Naive B cell (primary cell): ENCODE data around the gene PRR30. TPM values are rescaled to one million over a fixed set of nuclear protein-coding genes. Genes with fewer than 3 reads are reported as not detected.

Experiments
- ATAC-seq, 2 donors: fragments of 150-1000 bp; cut with Tn5 transposase; 2 replicates each; pipeline ENCODE4 v1.10.0; 2021; ENCODE audit warnings: low read depth in 2 of 2, mild to moderate bottlenecking in 2 of 2, moderate library complexity in 2 of 2
- DNase-seq: peaks from one replicate; pipeline ENCODE4 v3.0.0; 2022
- H3K27ac Mint-ChIP-seq, 6 donors: one replicate each; pipeline ENCODE4 v1.8.0; 2020 to 2022; ENCODE audit warnings: mild to moderate bottlenecking in 6 of 6, mixed read lengths in 6 of 6, moderate library complexity in 5 of 6, inconsistent platforms in 2 of 6
- H3K27me3 Mint-ChIP-seq, 3 donors: one replicate each; pipeline ENCODE4 v1.8.0; 2021 to 2022; ENCODE audit warnings: mixed read lengths in 3 of 3, mild to moderate bottlenecking in 1 of 3
- H3K36me3 Mint-ChIP-seq, 2 donors: one replicate each; pipeline ENCODE4 v1.8.0; 2020 to 2022; ENCODE audit warnings: mixed read lengths in 2 of 2, inconsistent platforms in 1 of 2, mild to moderate bottlenecking in 1 of 2
- H3K4me1 Mint-ChIP-seq, 3 donors: one replicate each; pipeline ENCODE4 v1.8.0; 2020 to 2022; ENCODE audit warnings: mixed read lengths in 3 of 3, inconsistent platforms in 1 of 3, mild to moderate bottlenecking in 1 of 3, moderate library complexity in 1 of 3
- H3K4me3 Mint-ChIP-seq, 8 donors: one replicate each; pipeline ENCODE4 v1.8.0; 2020 to 2022; ENCODE audit warnings: mild to moderate bottlenecking in 8 of 8, mixed read lengths in 8 of 8, moderate library complexity in 8 of 8, inconsistent platforms in 2 of 8
- H3K9me3 Mint-ChIP-seq, 7 donors: one replicate each; pipeline ENCODE4 v1.8.0; 2020 to 2022; ENCODE audit warnings: mixed read lengths in 7 of 7, mild to moderate bottlenecking in 5 of 7, inconsistent platforms in 2 of 7, moderate library complexity in 1 of 7
- polyA plus RNA-seq, 6 donors: library from polyadenylated mRNA; unstranded; fragments of 300-500 nt; fragmentation: Illumina TruSeq; gene quantifications; one replicate each; pipeline ENCODE4 v1.2.3, GENCODE V29; 2021; ENCODE audit warnings: low read depth in 6 of 6

Gene PRR30
- polyA plus RNA-seq, 6 donors from 2014 or later: not detected

DNA sequence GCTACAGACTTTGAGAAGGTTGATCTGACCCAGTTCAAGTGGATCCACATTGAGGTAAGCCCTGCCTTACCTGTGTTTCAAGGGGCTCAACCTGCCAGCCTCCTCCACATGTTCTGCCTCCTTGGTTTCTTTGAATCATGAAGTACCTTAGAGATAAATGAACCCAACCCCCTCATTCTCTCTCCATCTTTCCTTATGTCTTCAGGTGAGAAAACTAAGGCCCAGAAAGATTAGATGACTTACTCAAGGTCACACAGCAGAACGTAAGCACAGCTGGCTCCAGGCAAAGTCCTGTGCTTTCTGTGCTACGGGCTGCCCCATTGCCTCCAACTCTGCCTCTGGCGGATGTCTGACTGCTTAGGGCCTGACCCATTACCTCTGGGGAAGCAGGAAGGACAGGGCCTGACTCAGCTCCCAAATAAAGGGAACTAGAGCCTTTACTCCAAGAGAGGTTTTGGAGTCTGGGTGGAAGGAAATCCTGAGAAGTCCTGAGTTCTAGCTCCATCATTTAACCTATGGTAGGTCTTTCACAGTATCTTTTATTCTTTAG is 42.4 kb downstream of the PRR30 start:
- DNase-seq (no peak), ATAC-seq (no peak)
- peak overlapping the region in 5 of 8 donors; percentile 19 to 81 (median 68) for H3K4me3 Mint-ChIP-seq
- peaks cover 14 to 17% (median 15%) of the 10 kb centered on the region in 3 donors for H3K4me1 Mint-ChIP-seq
- peaks cover 0 to 3% of the 10 kb centered on the region in 2 donors for H3K36me3 Mint-ChIP-seq
- no peaks in the 10 kb centered on the region for H3K9me3 Mint-ChIP-seq
- no peak overlapping the region for H3K27ac Mint-ChIP-seq
- no peaks in the 10 kb centered on the region for H3K27me3 Mint-ChIP-seq

DNA sequence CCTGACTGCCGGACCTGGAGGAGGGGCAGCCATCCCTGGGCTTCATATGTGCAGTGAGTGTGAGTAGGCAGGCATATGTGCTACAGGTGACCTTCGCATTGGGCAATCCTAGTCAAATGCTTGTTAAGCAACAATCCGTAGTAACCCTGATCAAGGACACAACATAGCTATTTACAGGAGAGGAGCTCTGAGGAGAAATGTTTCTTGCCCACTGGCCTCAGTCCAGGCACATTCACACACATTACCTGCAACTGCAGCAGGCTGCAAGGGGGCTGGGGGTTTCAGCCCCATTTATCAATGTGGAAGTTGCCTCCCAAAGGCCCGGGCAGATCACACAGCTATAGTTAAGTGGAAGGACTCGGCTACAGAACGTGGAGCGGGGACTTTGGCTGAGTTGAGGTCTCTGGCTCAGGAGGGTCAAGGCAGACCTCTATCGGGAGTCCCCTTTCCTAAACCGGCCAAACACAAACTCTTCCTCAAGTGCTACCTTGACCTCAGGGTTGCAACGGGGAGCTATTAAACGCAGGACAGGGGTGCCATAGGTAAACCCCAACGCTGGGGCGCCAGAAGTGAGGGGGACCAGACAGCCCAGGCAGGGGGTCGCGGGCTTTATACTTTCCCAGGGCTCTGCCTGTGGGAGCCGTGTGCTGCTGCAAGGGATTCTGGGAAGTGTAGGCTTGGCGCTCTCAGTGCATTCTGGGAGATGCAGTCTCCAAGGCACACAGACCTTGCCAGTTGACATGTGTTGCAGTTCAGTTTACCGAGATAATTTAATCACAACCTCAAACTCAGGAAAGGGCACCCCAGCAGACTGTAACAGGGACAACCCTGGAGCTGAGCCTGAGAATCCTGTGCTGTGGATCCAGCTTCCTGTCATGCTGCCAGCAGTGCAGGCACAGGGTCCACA is 43.2 kb downstream of the PRR30 start:
- ATAC-seq: peak; percentile 87 to 88
- H3K4me3 Mint-ChIP-seq: peak overlapping the region; percentile 55 to 91 (median 80)

DNA sequence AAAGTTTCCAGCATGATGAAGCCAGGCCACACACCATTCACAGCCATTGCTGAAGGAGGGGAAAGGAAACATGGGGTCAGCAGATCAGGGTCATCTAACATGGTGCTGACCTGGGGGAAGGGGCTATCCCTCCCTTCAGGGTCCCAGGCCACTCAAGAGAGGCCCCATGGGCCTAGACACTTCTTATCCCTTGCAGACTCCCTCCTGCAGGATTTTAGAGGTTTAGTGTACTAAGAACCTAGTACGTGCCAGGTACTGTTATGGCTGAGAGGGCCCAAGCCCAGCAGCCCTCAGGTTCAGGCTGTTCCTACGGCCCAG is 43.8 kb downstream of the PRR30 start:
- no peaks in the 10 kb centered on the region for H3K9me3 Mint-ChIP-seq
- peak overlapping the region in 1 of 6 donors; percentile 14 for H3K27ac Mint-ChIP-seq
- H3K4me3 Mint-ChIP-seq: peak overlapping the region in 7 of 8 donors; percentile 25 to 81 (median 68)
- H3K36me3 Mint-ChIP-seq: peaks cover 0 to 3% of the 10 kb centered on the region in 2 donors
- peaks cover 14 to 17% (median 15%) of the 10 kb centered on the region in 3 donors for H3K4me1 Mint-ChIP-seq
- DNase-seq (no peak), ATAC-seq (no peak)
- H3K27me3 Mint-ChIP-seq: no peaks in the 10 kb centered on the region

More for the DNA sequence above, 43.2 kb downstream of the PRR30 start:
- H3K36me3 Mint-ChIP-seq: peaks cover 0 to 3% of the 10 kb centered on the region in 2 donors
- no peaks in the 10 kb centered on the region for H3K9me3 Mint-ChIP-seq
- no peaks in the 10 kb centered on the region for H3K27me3 Mint-ChIP-seq
- peaks cover 14 to 17% (median 15%) of the 10 kb centered on the region in 3 donors for H3K4me1 Mint-ChIP-seq
- H3K27ac Mint-ChIP-seq: peak overlapping the region in 1 of 6 donors; percentile 44
- DNase-seq: peak; percentile 35

DNA sequence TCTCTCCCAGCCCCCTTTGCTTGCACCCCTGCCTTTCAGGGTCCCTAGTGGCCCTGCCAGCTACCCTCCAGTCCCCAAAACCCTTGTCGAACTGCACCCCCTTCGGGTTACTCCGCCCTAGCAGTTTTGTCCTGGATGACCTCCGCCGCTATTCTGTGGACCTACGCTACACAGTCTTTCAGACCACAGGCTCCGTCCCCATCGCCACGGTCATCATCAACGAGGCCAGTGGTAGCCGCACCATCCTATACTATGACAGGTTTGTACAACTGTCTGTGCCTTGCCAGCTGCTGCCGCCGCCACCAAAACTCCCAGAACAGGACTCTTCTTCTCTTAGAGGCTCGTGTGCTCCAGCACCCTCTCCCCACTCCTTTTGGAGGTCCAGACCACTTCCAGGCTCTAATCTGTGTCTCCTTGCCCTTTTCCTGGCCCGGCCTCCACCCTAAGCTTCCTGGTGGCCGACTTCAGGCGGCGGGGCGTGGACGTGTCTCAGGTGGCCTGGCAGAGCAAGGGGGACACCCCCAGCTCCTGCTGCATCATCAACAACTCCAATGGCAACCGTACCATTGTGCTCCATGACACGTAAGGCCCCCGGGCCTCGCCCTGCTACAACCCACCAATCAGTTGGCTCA is 44.7 kb downstream of the PRR30 start:
- Mint-ChIP-seq H3K27ac (no peak overlapping the region), H3K4me3 (peak overlapping the region in 1 of 8 donors; percentile 8)
- no peak for DNase-seq

DNA sequence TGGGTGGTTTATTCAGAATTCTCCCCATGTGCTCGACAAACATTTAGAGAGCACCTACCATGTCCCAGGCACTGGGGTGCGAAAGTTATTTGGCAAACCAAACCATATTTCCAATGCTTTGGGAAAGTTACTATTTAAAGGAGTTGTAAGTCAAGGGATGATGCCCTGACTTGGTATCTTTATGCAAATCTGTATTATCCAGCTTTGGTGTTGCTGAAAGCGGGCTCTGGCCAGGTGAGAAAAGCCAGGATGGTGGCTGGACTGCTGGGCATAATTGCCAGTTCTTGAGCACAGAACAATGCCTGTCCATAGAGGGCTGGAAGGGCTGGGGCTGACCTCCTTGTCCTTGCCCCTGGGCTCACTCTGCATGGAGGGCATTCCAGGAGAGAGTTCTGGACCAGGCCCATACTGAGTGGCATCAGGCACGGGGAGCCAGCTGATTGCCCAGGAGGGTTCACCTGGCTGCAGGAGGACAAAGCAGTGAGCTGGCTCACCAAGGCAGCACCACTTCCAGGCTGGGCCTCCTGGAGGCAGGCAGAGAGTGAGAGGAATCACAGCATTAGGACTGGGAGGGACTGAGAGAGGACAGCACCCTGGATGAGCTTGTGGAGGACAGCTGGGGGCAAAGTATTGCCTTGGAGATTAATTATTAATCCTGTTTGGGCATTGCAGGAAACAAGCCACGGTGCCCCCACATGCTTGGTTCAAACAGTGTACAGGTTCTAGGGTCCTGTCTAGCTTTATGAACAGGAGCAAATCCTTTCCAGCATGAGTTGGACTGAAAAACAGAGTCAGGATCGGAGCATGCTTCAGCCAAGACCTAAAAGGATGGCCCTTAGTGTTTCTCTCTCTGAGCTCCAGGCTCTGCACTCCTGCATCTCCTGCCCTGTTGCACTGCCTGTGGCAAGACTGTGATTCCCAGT is 45.5 kb downstream of the PRR30 start:
- Mint-ChIP-seq H3K36me3 (no peaks in the 10 kb centered on the region), H3K4me1 (peaks cover 14 to 17% (median 15%) of the 10 kb centered on the region in 3 donors), H3K9me3 (no peaks in the 10 kb centered on the region), H3K27ac (peak overlapping the region in 1 of 6 donors; percentile 65), H3K27me3 (no peaks in the 10 kb centered on the region), H3K4me3 (peak overlapping the region in 3 of 8 donors; percentile 8 to 51 (median 47))
- DNase-seq (no peak), ATAC-seq (no peak)

More for the DNA sequence above, 44.7 kb downstream of the PRR30 start:
- Mint-ChIP-seq H3K4me1 (peaks cover 14 to 17% (median 15%) of the 10 kb centered on the region in 3 donors), H3K27me3 (no peaks in the 10 kb centered on the region), H3K36me3 (peaks cover 0 to 3% of the 10 kb centered on the region in 2 donors), H3K9me3 (no peaks in the 10 kb centered on the region)
- ATAC-seq: no peak

DNA sequence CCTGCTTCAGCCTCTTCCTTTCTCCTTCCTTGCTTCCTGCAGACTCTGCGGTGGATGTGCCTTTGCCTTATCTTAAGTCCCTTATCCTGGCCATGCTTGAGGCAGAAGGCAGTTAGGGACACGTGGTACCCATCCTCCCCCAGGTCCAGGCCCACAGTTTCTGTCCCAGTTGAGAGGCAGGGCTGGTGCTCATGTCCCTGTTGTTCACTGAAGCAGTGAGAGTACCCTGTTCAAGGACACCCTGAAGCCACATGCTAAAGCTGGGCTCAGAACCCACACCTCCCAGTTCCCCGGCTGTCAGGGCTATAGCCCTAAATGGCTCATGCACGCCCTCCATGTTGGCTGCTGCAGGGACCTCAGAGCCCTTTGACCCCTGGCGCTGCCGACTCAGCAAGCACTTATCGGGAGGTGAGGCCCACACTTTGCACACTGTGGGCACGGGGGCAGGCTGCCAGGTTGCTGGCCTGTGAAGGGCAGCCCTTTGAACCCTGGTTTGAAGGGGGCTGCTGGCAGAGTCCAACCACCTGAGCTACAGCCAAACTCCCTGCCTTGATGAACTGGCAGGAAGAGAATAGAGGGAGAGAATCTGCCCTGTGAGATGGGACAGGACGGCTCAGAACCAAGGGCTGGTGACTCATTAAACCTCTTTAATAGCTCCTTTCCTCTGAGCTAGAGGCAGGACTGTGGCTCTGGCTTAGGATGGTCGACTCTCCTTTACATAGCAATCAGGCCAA is 46.3 kb downstream of the PRR30 start:
- no peaks in the 10 kb centered on the region for H3K36me3 Mint-ChIP-seq
- no peak for ATAC-seq
- no peaks in the 10 kb centered on the region for H3K27me3 Mint-ChIP-seq
- no peak overlapping the region for H3K4me3 Mint-ChIP-seq
- no peak for DNase-seq
- no peaks in the 10 kb centered on the region for H3K9me3 Mint-ChIP-seq
- H3K4me1 Mint-ChIP-seq: peaks cover 14 to 20% (median 15%) of the 10 kb centered on the region in 3 donors
- H3K27ac Mint-ChIP-seq: peak overlapping the region in 2 of 6 donors; percentile 49 to 65

DNA sequence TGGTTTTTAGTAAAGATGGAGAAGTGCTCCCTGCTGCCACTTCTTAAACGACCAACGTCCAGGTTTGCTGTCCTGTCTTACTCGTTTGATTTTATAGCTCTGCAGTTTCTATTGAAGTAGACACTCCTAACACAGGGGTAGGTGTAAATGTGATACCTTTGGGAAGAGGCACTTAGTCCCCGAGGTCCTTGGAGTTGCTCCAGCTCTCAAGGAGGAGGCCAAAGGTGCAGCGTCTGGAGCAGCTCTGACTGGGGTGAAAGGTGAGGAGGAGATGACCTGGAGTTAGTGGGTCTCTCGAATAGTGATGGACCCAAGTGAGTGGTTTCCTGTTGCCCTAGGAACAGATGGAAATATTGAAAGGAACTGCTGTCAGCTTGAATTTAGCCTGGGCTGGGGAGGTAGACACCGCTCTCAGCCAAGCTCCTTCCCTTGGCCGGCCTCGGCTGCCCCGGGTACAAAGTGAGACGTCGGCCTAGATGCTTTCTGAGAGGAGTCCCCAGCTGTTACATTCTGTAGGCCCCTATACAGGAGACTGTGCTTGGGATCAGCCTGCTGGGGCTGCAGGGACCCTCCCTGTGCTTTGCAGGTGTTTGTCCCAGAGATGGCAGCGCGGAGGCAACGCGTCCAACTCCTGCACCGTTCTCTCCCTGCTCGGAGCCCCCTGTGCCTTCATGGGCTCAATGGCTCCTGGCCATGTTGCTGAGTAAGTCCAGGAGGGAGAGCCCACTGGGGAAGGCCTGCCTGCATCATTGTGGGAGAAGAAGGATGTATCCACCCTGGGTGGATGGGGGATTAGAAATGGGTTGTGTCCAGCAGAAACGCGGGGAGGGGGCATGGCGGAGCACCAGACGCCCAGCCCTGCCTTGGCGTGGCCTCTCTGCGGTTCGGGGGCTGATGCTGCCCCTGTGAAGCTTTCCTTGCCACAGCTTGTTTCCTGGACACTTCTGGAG is 47.2 kb downstream of the PRR30 start:
- DNase-seq (no peak), ATAC-seq (no peak)
- Mint-ChIP-seq H3K9me3 (no peaks in the 10 kb centered on the region), H3K4me1 (peaks cover 15 to 23% (median 18%) of the 10 kb centered on the region in 3 donors), H3K27ac (no peak overlapping the region), H3K27me3 (no peaks in the 10 kb centered on the region), H3K4me3 (no peak overlapping the region), H3K36me3 (no peaks in the 10 kb centered on the region)

DNA sequence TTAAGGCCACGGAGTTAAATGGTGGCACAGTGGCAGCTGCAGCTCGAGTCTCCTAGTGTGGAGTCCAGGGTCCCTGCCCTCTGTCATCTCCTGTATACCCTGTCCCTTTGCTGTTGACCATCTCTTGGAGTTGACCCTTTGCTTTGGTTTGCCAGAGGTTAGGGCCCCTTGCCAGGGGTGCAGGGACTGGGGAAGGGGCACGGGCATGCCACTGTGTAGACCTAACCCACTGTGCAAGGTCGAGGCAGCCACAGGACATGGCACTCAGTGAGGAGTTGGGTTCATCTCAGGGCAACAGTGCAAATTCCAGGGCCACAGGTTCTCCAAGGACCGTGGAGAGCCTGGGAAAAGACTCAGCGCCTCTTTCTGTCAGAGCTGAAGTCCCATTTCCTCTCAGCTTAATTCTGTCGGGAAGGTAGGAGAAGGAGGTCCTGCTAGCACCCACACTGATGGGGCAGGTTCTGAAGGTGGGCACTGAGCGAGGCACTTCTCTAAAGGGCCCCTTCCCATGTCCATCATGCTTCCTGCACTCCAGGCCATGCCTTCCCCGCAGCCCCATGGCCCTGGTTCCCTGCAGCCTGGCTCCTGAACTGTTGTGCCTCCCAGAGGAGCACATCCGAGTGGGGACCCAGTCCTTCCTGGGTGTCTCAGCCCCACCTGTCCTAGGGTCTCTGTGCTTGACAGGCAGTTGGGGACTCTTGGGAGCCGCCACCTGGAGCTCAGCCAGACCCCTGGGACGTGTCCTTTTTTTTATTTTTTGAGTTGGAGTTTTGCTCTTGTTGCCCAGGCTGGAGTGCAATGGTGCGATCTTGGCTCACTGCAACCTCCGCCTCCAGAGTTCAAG is 49.9 kb downstream of the PRR30 start:
- no peaks in the 10 kb centered on the region for H3K27me3 Mint-ChIP-seq
- ATAC-seq: no peak
- no peak overlapping the region for H3K27ac Mint-ChIP-seq
- H3K4me3 Mint-ChIP-seq: peak overlapping the region in 1 of 8 donors; percentile 84
- peaks cover 3 to 12% (median 10%) of the 10 kb centered on the region in 3 donors for H3K4me1 Mint-ChIP-seq
- no peaks in the 10 kb centered on the region for H3K36me3 Mint-ChIP-seq
- no peak for DNase-seq
- no peaks in the 10 kb centered on the region for H3K9me3 Mint-ChIP-seq

DNA sequence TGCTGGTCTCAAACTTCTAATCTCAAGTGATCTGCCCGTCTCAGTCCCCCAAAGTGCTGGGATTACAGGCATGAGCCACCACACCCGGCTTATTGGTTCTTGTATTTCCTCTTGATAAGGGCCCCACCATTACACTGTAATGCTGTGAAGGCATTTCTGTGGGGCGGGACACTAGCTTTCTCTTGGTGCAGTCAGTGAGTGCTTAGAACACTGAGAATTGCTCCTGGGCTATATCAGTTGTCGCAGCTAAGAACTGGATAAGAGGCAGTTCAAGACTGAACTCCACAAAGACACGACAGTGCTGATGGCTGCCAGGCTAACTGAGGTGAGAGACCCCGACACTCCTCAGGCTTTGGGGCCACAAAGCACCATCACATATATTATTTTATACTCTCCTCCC is 50.6 kb downstream of the PRR30 start:
- ATAC-seq (no peak), DNase-seq (no peak)
- Mint-ChIP-seq H3K4me3 (peak overlapping the region in 5 of 8 donors; percentile 30 to 84 (median 55)), H3K27me3 (no peaks in the 10 kb centered on the region), H3K27ac (no peak overlapping the region), H3K36me3 (no peaks in the 10 kb centered on the region), H3K4me1 (peaks cover 3 to 12% (median 10%) of the 10 kb centered on the region in 3 donors), H3K9me3 (no peaks in the 10 kb centered on the region)

DNA sequence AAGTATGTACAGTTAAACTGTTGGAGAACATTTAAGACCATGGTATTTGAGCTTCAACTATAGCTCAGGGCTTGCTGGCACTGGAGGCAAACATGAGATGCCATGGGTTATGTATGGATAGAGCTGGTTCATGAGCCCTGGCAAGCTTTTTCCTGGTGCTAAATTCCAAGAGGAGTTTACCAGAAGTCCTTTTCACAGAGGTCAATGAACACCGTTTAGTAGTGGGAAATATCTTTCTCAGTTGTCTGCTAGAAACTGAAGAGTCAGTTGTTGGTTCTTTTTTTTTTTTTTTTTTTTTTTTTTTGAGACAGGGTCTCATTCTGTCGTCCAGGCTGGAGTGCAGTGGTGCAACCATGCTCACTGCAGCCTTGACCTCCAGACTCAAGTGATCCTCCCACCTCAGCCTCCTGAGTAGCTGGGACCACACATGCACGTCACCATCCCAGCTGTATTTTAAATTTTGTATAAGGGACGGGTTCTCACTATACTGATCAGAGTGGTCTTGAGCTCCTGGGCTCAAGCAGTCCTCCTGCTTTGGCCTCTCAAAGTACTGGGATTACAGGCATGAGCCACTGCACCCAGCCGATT is 51.3 kb downstream of the PRR30 start:
- H3K27ac Mint-ChIP-seq: no peak overlapping the region
- peak overlapping the region in 6 of 8 donors; percentile 56 to 88 (median 82) for H3K4me3 Mint-ChIP-seq
- ATAC-seq: no peak

More for the DNA sequence above, 51.3 kb downstream of the PRR30 start:
- H3K27me3 Mint-ChIP-seq: no peaks in the 10 kb centered on the region
- no peak for DNase-seq
- H3K36me3 Mint-ChIP-seq: no peaks in the 10 kb centered on the region
- H3K4me1 Mint-ChIP-seq: peaks cover 6 to 12% (median 10%) of the 10 kb centered on the region in 3 donors
- no peaks in the 10 kb centered on the region for H3K9me3 Mint-ChIP-seq
